GM12878 (cell line): Measurements from ENCODE around the gene LMBR1. TPM values are rescaled to one million over a fixed set of nuclear protein-coding genes. Genes with fewer than 3 reads are reported as not detected.

ENCODE experiments used
- ATAC-seq: fragments of 200-7000 bp; cut with Tn5 transposase; 3 replicates; pipeline ENCODE4 v1.9.1; 2020; ENCODE audit warnings: mild to moderate bottlenecking, moderate library complexity
- BruUV-seq: library from RNA; stranded (reverse); fragments of 400-500 nt; replicated peaks from 2 replicates; lab custom pipeline; 2021; lab: Mats Ljungman, UMichigan
- CTCF ChIA-PET: fragments of 300-600 bp; sonication (Branson Sonifier 250); formaldehyde crosslinking; extraction: SDS; loops from one replicate; lab custom pipeline; 2021; ENCODE audit warnings: inconsistent platforms; lab: Yijun Ruan, JAX
- POLR2A ChIA-PET: fragments of 350-600 bp; formaldehyde crosslinking; extraction: SDS; loops from one replicate; lab custom pipeline; 2021; ENCODE audit warnings: inconsistent platforms; lab: Charles Lee
- RAD21 ChIA-PET: fragments of 300-600 bp; sonication (Branson Sonifier 250); formaldehyde crosslinking; loops from one replicate; lab custom pipeline; 2023; ENCODE audit warnings: antibody characterized with exemption; ENCODE audit not compliant: unreplicated experiment; lab: Charles Lee
- SMC1A ChIA-PET: fragments of 300-600 bp; sonication (Branson Sonifier 250); formaldehyde crosslinking; loops from one replicate; lab custom pipeline; 2023; ENCODE audit not compliant: unreplicated experiment, uncharacterized antibody; lab: Charles Lee
- DNase-seq: peaks from one replicate; pipeline ENCODE4 v3.0.0-alpha.2; 2011; ENCODE audit warnings: low read depth, low spot score
- FAIRE-seq: peaks from 3 replicates; lab custom pipeline; 2011; peaks lifted over from hg19 to GRCh38; lab: Jason Lieb, UNC
- H2AFZ ChIP-seq: 2 replicates; pipeline ENCODE4 v1.6.0; 2011; ENCODE audit warnings: low read depth, low read length, control low read depth; ENCODE audit not compliant: control insufficient read depth
- H3K27ac ChIP-seq: 2 replicates; pipeline ENCODE4 v1.5.1; 2011; ENCODE audit warnings: control low read depth; ENCODE audit not compliant: control insufficient read depth, insufficient read depth
- H3K27me3 ChIP-seq, 2 experiments: replicated peaks in 1 of 2; 2 replicates each; pipeline versions ENCODE4 v1.6.0 to v1.6.1; 2011; ENCODE audit warnings: low read length in 1 of 2; ENCODE audit not compliant: control insufficient read depth in 2 of 2, insufficient read depth in 2 of 2
- H3K36me3 ChIP-seq, 2 experiments: 2 replicates each; pipeline ENCODE4 v1.5.1; 2011; ENCODE audit warnings: low read length in 1 of 2; ENCODE audit not compliant: control insufficient read depth in 2 of 2, insufficient read depth in 2 of 2
- H3K4me1 ChIP-seq: 2 replicates; pipeline ENCODE4 v1.6.1; 2011; ENCODE audit warnings: mild to moderate bottlenecking, low read length, moderate library complexity, mixed read lengths; ENCODE audit not compliant: control insufficient read depth, insufficient read depth
- H3K4me2 ChIP-seq: 2 replicates; pipeline ENCODE4 v1.6.0; 2011; ENCODE audit warnings: control low read depth; ENCODE audit not compliant: control insufficient read depth, insufficient read depth
- H3K4me3 ChIP-seq: fragments of 200-600 bp; sonication (generic); 2 replicates; pipeline ENCODE4 v1.5.1; 2016
- H3K79me2 ChIP-seq: 2 replicates; pipeline ENCODE4 v1.6.0; 2011; ENCODE audit warnings: low read length; ENCODE audit not compliant: control insufficient read depth, insufficient read depth
- H3K9ac ChIP-seq: 2 replicates; pipeline ENCODE4 v1.8.0; 2011; ENCODE audit warnings: low read length, control low read depth, mixed read lengths; ENCODE audit not compliant: control insufficient read depth, insufficient read depth
- H3K9me3 ChIP-seq: replicated peaks from 3 replicates; pipeline ENCODE4 v1.5.1; 2011; ENCODE audit warnings: mild to moderate bottlenecking, low read length; ENCODE audit not compliant: control insufficient read depth, insufficient read depth
- H4K20me1 ChIP-seq: 2 replicates; pipeline ENCODE4 v1.6.0; 2011; ENCODE audit not compliant: control insufficient read depth, insufficient read depth
- ATF3 ChIP-seq: IDR thresholded peaks from 2 replicates; pipeline ENCODE4 v1.6.1; 2011; ENCODE audit warnings: low read depth, mild to moderate bottlenecking, low read length, moderate library complexity, borderline replicate concordance; ENCODE audit errors: extremely low read depth
- CBX3 ChIP-seq: fragments of 200-600 bp; sonication (generic); IDR thresholded peaks from 2 replicates; pipeline ENCODE4 v1.6.1; 2016; ENCODE audit warnings: low read depth, borderline replicate concordance
- CREM ChIP-seq: IDR thresholded peaks from 2 replicates; pipeline ENCODE4 v1.6.1; 2014; ENCODE audit warnings: antibody characterized with exemption, low read depth
- HCFC1 ChIP-seq: fragments of 150-350 bp; IDR thresholded peaks from 2 replicates; pipeline ENCODE4 v1.6.1; 2014; ENCODE audit warnings: low read length
- IRF5 ChIP-seq: fragments of 450-650 bp; IDR thresholded peaks from 2 replicates; pipeline ENCODE4 v1.6.1; 2017; ENCODE audit warnings: borderline replicate concordance
- JUND ChIP-seq: IDR thresholded peaks from 2 replicates; pipeline ENCODE4 v1.6.1; 2012; ENCODE audit warnings: low read depth, mild to moderate bottlenecking, low read length, improper control_type of control experiment, moderate library complexity
- POLR2A ChIP-seq: IDR thresholded peaks from 2 replicates; pipeline ENCODE4 v1.6.1; 2011; ENCODE audit warnings: low read depth, mild to moderate bottlenecking, low read length
- ZBTB33 ChIP-seq: fragments of 450-650 bp; IDR thresholded peaks from 2 replicates; pipeline ENCODE4 v1.6.1; 2017; ENCODE audit warnings: mild to moderate bottlenecking
- ZSCAN29 ChIP-seq: fragments of 450-650 bp; IDR thresholded peaks from 2 replicates; pipeline ENCODE4 v1.6.1; 2017; ENCODE audit warnings: mild to moderate bottlenecking, moderate library complexity
- WGBS: methylation state at CpG from one replicate; pipeline ENCODE4 v1.1.6; 2016; ENCODE audit warnings: low lambda C conversion rate; ENCODE audit not compliant: insufficient replicate concordance, insufficient coverage; ENCODE audit errors: missing lambda C conversion rate; 5-methylcytosine and 5-hydroxymethylcytosine counted together
- in situ Hi-C: fragments of 300-500 bp; cut with MboI; formaldehyde crosslinking; loops from 9 replicates; pipeline ENCODE4 v1.14.3; 2018; ENCODE audit warnings: mixed read lengths
- intact Hi-C: fragments of 100-400 bp; cut with micrococcal nuclease; formaldehyde crosslinking; loops from one replicate; pipeline ENCODE4 v1.14.2; 2022; ENCODE audit not compliant: unreplicated experiment
- polyA plus RNA-seq, 11 experiments: library from polyadenylated mRNA; depleted of rRNA in 4 of 11; unstranded in 6 of 11; stranded (reverse) in 5 of 11; fragments of >200 nt; fragmentation: Nextera tagmentation in 4 of 11; fragmentation: Illumina TruSeq in 1 of 11; extraction: Ambion mirVana in 4 of 11; extraction: Trizol in 1 of 11; gene quantifications; 1 replicate in 1 of 11; 2 replicates in 10 of 11; pipeline versions ENCODE4 v1.2.1 to v1.2.3, GENCODE V29; 2011 to 2016; ENCODE audit warnings: inconsistent platforms in 2 of 11, missing spikeins in 2 of 11, low read depth in 1 of 11
- total RNA-seq, 4 experiments: library from RNA; depleted of rRNA in 3 of 4; stranded (reverse); fragments of >200 nt in 3 of 4; fragmentation: Illumina TruSeq in 1 of 4; extraction: Trizol in 1 of 4; gene quantifications; 2 replicates each; pipeline versions ENCODE4 v1.2.1 to v1.2.3, GENCODE V29; 2013 to 2021

The LMBR1 gene
- total and polyA plus RNA-seq, 10 of the 15 experiments (the other 5 are each of a cell fraction or from before 2014, with no cell fraction given) = 4.0 to 63.5 (median 28.8) TPM

- no peaks in the 10 kb centered on the region for H4K20me1 ChIP-seq
- ChIA-PET RAD21 (no interaction called here), POLR2A (no interaction called here), SMC1A (interaction anchor here (1.0 to 1.1 kb wide), 2 partner anchors 10 to 14 kb away, joined by 4 read pairs; no protein-coding TSS in a partner anchor), CTCF (interaction anchor here (0.6 kb wide), 1 partner anchor 57 kb away, joined by 3 read pairs; no protein-coding TSS in a partner anchor)
- ATAC-seq (no peak), FAIRE-seq (peak; percentile 27), DNase-seq (no peak)
- no peaks in the 10 kb centered on the region for H3K9me3 ChIP-seq
- intact Hi-C loops (no loop called here), in situ Hi-C loops (no loop called here)
- no peak overlapping the region for H3K27ac ChIP-seq
- no peak overlapping the region for H3K9ac ChIP-seq
- H3K4me2 ChIP-seq = no peak overlapping the region
- no peak for TF ChIP-seq JUND
- no peak for TF ChIP-seq IRF5
- no peak for TF ChIP-seq CBX3
- no peak for TF ChIP-seq POLR2A
- no peak for TF ChIP-seq HCFC1
- no peak for TF ChIP-seq ZSCAN29
- TF ChIP-seq ZBTB33 = no peak
- TF ChIP-seq ATF3 = no peak
- no peak for TF ChIP-seq CREM
- H3K79me2 ChIP-seq = no peaks in the 10 kb centered on the region
- H3K36me3 ChIP-seq = peaks cover 0 to 3% of the 10 kb centered on the region in 2 experiments; a peak in 1 of 4 replicates
- H3K4me3 ChIP-seq = no peak overlapping the region
- no peak overlapping the region for H2AFZ ChIP-seq
- no peaks in the 10 kb centered on the region for H3K4me1 ChIP-seq
- no peaks in the 10 kb centered on the region for H3K27me3 ChIP-seq
- WGBS = 95% methylated on average over 4 of the region's 4 CpGs
- no TSS peak for BruUV-seq
Measured at GRCh38 chr7:156722043-156722826, 170.7 kb downstream of the LMBR1 start.
